Neural cell (in vitro differentiated cells): ENCODE measurements around the gene CTNNA2.

Source experiments
- EP300 ChIP-seq: fragments of 450-650 bp; conservative IDR thresholded peaks from 2 replicates; pipeline ENCODE4 v1.6.1; 2014; ENCODE audit warnings: antibody characterized with exemption, mild to moderate bottlenecking, moderate library complexity; ENCODE audit not compliant: poor library complexity, severe bottlenecking
- EZH2 ChIP-seq: fragments of 200-600, 300-800 bp; shearing (Covaris generic), sonication (generic); IDR thresholded peaks from 2 replicates; pipeline ENCODE4 v1.6.1; 2014; ENCODE audit warnings: antibody characterized with exemption, low read length, borderline replicate concordance, mild to moderate bottlenecking; ENCODE audit not compliant: insufficient read depth, poor library complexity, severe bottlenecking
- MXI1 ChIP-seq: fragments of 450-650 bp; conservative IDR thresholded peaks from 2 replicates; pipeline ENCODE4 v1.6.1; 2014; ENCODE audit warnings: antibody characterized with exemption, mild to moderate bottlenecking; ENCODE audit not compliant: poor library complexity, severe bottlenecking
- POLR2AphosphoS5 ChIP-seq: IDR thresholded peaks from 2 replicates; pipeline ENCODE4 v1.6.1; 2012
- REST ChIP-seq: IDR thresholded peaks from 2 replicates; pipeline ENCODE4 v1.6.1; 2012; ENCODE audit warnings: borderline replicate concordance
- TAF1 ChIP-seq: IDR thresholded peaks from 2 replicates; pipeline ENCODE4 v1.6.1; 2012; ENCODE audit warnings: low read depth
- TF ChIP-seq, protein P1 (sequence below): fragments of 450-650 bp; IDR thresholded peaks from 2 replicates; pipeline ENCODE4 v1.5.1; 2014; ENCODE audit warnings: antibody characterized with exemption, mild to moderate bottlenecking, moderate library complexity; ENCODE audit not compliant: poor library complexity, severe bottlenecking

GRCh38 chr2:79750321-79750720, 237.5 kb downstream of the CTNNA2 start:
- TF ChIP-seq, protein P1, sequence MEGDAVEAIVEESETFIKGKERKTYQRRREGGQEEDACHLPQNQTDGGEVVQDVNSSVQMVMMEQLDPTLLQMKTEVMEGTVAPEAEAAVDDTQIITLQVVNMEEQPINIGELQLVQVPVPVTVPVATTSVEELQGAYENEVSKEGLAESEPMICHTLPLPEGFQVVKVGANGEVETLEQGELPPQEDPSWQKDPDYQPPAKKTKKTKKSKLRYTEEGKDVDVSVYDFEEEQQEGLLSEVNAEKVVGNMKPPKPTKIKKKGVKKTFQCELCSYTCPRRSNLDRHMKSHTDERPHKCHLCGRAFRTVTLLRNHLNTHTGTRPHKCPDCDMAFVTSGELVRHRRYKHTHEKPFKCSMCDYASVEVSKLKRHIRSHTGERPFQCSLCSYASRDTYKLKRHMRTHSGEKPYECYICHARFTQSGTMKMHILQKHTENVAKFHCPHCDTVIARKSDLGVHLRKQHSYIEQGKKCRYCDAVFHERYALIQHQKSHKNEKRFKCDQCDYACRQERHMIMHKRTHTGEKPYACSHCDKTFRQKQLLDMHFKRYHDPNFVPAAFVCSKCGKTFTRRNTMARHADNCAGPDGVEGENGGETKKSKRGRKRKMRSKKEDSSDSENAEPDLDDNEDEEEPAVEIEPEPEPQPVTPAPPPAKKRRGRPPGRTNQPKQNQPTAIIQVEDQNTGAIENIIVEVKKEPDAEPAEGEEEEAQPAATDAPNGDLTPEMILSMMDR = no peak
- TF ChIP-seq POLR2AphosphoS5 = no peak
- no peak for TF ChIP-seq EZH2
- no peak for TF ChIP-seq EP300
- no peak for TF ChIP-seq MXI1
- TF ChIP-seq REST = no peak
- TF ChIP-seq TAF1 = no peak
